Measurements from ENCODE around the gene AMIGO3.
"Not testable (repeated sequence)": the region's sequence is repeated elsewhere in the genome, so short reads cannot be mapped to it uniquely, and the experiment has no call there.

AMIGO3 gene

GRCh38 chr3:49686769-49687423, 32.6 kb downstream of the AMIGO3 start:
- peak; percentile 21 for DNase-seq

DNA sequence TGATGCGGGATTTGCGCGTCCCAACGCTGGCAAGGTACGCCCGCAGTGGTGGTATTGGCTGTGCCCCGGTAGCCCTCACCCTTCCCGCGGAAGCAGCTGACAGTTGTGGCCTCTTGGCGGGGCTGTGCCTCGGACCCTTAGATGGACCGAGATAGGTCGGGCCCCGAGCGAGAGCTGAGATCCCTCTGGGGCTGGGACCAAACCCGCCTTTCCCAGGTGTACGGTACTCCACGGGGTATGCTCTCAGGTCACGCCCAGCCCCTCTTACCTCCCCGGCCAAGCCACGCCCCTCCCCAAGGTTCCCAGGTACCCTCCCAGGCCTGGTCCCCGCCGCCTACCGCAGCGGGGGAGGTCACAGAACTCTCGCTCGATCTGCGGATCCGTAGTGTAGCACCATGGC, 33.1 kb downstream of the AMIGO3 start:
- peak; percentile 32 for DNase-seq

DNA sequence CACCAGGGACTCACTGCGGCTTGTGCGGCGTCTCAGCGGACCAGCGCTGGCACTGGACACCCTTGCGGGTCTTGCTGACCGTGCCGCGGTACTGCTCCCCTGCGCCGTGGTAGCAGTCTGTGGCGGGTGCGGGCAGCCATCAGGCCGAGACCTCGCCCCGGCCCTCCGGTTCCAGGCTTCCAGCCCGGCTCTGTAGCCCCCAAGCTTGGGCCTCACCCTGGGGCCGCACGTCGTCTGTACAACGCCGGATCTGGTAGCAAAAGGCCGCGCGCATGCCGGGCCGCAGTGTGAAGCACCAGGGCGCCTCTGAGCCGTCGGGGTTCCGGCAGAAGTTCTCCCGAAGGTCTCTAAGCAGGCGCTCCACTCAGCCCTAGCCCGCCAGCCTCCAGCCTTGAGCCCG, 33.6 kb downstream of the AMIGO3 start:
- not testable (repeated sequence) for DNase-seq

DNA sequence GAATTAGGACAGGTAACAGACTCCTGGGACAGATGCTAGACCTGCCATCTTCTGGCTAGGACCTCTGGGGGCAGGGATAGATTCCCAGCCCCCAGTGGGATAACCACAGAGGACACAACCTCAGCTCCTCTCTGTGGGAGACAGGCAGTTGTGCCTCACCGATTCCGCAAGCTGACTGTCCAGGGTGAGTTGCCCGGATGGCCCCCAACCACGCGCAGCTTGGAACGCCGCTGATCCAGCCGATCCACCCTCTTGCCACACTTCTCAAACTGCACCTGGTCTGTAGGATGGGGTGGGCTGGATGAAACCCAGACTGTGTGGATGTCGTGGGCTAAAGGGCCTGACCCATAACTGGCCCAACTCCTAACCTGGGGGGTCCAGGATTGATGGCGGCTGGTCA, 34.4 kb downstream of the AMIGO3 start:
- DNase-seq, result not testable (repeated sequence)

DNA sequence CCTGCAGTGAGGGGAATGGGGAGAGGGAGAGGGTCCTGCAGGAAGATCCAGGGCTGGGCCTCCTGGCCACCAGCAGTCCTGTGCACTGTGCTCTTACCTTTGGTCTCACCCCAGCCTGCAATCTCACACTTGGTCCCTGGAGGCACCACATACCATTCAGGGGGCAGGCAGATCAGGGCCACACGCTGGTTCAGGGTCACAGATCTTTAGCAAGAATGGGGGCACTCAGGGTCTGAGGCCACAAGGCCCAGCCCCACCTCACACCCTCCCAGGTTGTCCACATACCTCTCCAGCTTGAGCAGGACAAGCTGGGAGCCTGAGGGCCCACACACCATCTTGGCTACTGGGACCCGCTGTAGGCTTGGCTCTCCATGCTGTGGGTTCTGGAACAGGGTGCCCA, 35.0 kb downstream of the AMIGO3 start:
- DNase-seq, result not testable (repeated sequence)

DNA sequence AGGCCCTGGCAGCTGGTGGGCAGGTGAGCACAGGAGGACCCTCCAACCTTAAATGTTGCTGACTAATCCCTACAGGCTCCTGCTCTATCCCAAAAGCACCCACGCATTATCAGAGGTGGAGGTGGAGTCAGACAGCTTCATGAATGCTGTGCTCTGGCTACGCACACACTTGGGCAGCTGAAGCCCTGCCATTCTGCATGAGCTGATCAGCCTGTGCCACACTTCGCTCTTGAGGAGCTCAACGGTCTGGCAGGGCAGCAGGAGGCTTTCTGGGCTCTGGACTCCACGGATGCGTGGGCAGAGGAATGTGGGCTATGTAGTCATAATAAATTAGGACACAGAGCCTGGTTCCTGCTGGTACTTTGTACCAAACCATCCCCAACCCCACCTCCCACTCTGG, 36.3 kb downstream of the AMIGO3 start:
- DNase-seq, result no peak

DNA sequence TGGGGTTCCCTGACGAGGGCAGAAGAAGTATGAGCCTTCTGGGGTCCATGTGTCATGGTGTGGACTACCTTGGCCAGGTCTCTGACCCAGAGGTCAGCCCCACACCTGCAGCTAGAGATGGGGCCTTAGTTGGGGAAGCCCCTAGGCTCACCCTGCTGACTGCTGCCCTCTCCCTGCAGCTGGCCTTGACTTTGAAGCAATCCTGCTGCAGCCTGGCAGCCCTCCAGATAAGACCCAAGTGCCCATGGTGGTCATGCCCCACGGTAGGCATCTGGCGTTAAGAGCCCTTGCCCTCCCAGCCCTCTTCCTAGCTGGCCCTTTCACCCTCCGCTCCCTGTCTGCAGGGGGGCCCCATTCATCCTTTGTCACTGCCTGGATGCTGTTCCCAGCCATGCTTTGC, 37.9 kb downstream of the AMIGO3 start:
- no peak for DNase-seq

DNA sequence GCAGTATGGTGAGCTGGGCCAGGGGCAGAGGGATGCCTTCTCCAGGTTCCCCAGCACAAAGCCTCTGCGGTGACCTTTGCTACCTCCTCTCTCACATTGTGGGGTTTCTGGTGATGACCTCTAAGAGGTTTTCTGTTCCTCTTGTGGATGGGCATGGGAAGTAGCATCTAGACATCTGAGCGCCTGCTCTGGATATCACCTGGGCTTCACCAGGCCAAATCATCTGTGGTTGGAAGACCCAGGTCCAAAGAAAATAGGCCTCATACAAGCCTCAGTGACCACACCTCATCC, 38.3 kb downstream of the AMIGO3 start:
- no peak for DNase-seq

DNA sequence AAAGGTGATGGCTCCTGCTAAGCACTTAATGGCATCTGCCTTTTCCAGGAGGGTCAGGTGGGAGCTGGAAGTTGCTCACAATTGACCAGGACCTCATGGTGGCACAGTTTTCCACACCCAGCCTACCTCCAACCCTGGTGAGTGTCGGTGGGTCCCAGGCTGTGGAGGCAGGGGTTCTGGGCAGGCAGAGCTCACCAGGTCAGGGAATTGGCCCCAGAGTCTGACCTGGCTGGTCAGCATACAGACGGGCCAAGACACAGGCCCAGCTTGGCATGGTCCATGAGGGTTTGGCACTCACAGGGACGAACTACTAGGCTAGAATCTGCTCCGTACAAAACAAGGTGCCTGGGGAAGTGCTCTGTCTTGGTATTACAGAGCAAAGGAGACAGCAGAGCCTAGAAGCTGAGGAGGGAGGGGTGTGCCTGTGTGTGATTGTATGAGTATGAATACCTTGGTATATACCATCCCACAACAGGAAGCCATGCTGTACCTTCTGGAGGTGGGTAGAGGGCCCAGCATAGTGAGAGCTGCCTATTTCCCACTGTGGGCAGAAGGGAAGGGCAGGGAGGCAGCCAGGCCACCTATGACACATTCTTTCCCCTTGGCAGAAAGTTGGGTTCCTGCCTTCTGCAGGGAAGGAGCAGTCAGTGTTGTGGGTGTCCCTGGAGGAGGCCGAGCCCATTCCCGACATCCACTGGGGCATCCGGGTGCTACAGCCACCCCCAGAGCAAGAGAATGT, 38.8 kb downstream of the AMIGO3 start:
- DNase-seq, result no peak

DNA sequence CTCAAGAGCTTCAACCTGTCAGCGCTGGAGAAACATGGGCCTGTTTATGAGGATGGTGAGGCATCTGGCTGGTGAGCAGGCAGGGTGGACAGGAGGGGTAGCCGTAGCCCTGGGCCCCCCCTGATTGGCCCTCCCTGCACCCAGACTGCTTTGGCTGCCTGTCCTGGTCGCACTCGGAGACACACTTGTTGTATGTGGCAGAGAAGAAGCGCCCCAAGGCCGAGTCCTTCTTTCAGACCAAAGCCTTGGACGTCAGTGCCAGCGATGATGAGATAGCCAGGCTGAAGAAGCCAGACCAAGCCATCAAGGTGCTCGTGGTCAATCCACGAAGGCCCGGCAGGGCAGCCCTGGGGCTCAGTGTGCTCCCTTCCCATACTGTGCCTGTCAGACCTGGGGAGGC, 43.6 kb downstream of the AMIGO3 start:
- no peak for DNase-seq

GRCh38 chr3:49674497-49674983, 44.9 kb downstream of the AMIGO3 start:
- DNase-seq, result peak; percentile 27

- peak; percentile 94 for DNase-seq
Measured at GRCh38 chr3:49673715-49674496, 45.6 kb downstream of the AMIGO3 start, which contains the start of gene APEH. Gene APEH (plus strand): TSS chr3:49674351. CDS start chr3:49674402, 51 bp downstream.

- DNase-seq, result no peak
Measured at GRCh38 chr3:49673121-49673714, 46.3 kb downstream of the AMIGO3 start.

- DNase-seq, result peak; percentile 70
Measured at GRCh38 chr3:49671291-49672288, 47.9 kb downstream of the AMIGO3 start.

DNA sequence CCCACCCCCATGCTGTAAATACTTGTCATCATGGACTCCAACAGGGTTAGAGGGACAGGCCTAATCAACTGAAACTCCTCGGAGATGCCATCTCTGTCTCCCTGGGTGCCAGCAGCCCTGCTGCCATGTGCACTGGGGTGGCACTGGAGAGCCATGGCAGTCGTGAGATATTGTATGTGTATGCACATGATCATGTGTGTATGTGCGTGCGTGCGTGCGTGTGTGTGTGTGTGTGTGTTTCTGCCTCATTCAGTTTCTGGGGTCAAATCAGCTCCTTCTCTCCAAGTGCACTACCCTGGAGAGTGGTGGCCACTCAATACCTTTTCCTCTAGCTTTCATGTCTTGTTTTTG, 48.6 kb downstream of the AMIGO3 start:
- DNase-seq, result no peak

- DNase-seq, result no peak
Measured at GRCh38 chr3:49669352-49669751, 50.1 kb downstream of the AMIGO3 start.

GRCh38 chr3:49668861-49669260, 50.6 kb downstream of the AMIGO3 start:
- DNase-seq, result no peak

DNA sequence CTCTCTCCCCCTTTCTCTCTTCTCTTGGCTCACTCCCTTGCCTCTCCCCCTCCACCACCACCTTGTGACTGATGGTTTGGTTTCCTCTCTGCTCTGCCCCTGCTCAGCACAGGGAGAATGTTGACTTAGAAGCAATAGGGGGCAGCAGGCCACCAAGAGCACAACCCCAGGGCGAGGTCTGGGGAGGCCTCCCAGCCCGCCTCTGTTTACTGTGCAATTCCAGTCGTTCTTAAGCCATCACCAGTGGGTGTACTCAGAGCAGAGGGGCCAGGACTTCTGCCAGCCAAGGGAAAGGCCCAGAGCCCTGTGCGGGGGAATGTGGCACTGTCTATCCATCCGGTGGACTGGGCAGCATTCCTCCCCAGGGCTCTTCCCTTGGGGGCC, 51.1 kb downstream of the AMIGO3 start:
- DNase-seq, result no peak

DNA sequence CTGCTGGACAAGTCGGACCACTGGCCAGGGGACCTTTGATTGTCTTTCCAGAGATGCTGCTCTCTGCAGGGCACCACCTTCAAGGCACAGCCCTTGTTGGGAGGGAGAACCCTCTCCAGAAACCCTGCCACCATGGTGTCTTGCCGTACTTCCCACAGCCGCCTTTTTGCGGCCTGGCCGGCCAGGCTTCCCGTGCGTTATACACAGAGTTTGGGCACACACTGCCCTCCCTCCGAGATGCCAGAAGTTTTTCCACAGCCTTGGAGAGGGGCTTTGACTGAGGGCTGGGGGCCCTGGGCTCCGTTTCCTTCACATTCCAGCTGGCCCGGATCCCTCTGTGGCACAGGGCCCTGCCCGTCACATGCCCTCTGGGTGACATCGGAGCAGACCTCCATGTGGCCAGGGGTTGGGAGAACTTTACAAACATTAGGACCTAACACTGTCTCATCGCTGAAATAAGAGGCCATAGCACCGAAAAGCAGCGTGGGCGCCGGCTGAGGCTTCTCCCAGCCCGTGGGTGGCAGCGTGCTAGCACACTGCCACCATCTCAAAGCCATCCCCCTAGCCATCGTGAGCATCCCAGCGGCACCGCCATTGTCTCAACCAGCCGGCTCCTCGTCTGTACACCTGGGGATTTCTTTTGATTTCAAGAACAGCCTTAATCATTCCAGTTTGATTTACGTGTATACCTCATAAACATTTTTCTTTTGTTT, 51.6 kb downstream of the AMIGO3 start:
- no peak for DNase-seq
